Neural cell (in vitro differentiated cells): Measurements from ENCODE around the gene DYNLT4.

ENCODE experiments used
- CTCF ChIP-seq: fragments of 450-650 bp; IDR thresholded peaks from 2 replicates; pipeline ENCODE4 v1.5.1; 2014; ENCODE audit warnings: antibody characterized with exemption, mild to moderate bottlenecking, moderate library complexity; ENCODE audit not compliant: poor library complexity, severe bottlenecking
- EP300 ChIP-seq: fragments of 450-650 bp; conservative IDR thresholded peaks from 2 replicates; pipeline ENCODE4 v1.6.1; 2014; ENCODE audit warnings: antibody characterized with exemption, mild to moderate bottlenecking, moderate library complexity; ENCODE audit not compliant: poor library complexity, severe bottlenecking
- EZH2 ChIP-seq: fragments of 200-600, 300-800 bp; shearing (Covaris generic), sonication (generic); IDR thresholded peaks from 2 replicates; pipeline ENCODE4 v1.6.1; 2014; ENCODE audit warnings: antibody characterized with exemption, low read length, borderline replicate concordance, mild to moderate bottlenecking; ENCODE audit not compliant: insufficient read depth, poor library complexity, severe bottlenecking
- POLR2AphosphoS5 ChIP-seq: IDR thresholded peaks from 2 replicates; pipeline ENCODE4 v1.6.1; 2012
- RAD21 ChIP-seq: fragments of 450-650 bp; conservative IDR thresholded peaks from 2 replicates; pipeline ENCODE4 v1.6.1; 2014; ENCODE audit warnings: antibody characterized with exemption, mild to moderate bottlenecking, moderate library complexity
- REST ChIP-seq: IDR thresholded peaks from 2 replicates; pipeline ENCODE4 v1.6.1; 2012; ENCODE audit warnings: borderline replicate concordance
- SMC3 ChIP-seq: fragments of 450-650 bp; conservative IDR thresholded peaks from 2 replicates; pipeline ENCODE4 v1.6.1; 2014; ENCODE audit warnings: antibody characterized with exemption, mild to moderate bottlenecking, moderate library complexity; ENCODE audit not compliant: poor library complexity
- TAF1 ChIP-seq: IDR thresholded peaks from 2 replicates; pipeline ENCODE4 v1.6.1; 2012; ENCODE audit warnings: low read depth

- no peak for TF ChIP-seq EP300
- no peak for TF ChIP-seq CTCF
- no peak for TF ChIP-seq EZH2
- no peak for TF ChIP-seq TAF1
- TF ChIP-seq POLR2AphosphoS5 = no peak
- TF ChIP-seq REST = no peak
- TF ChIP-seq SMC3 = no peak
- TF ChIP-seq RAD21 = no peak
Observed at GRCh38 chr1:44807364-44808062, 362 bp upstream of the DYNLT4 start.
